ENCODE results near the gene NEURL1. TPM values are rescaled to one million over a fixed set of nuclear protein-coding genes. Genes with fewer than 3 reads are reported as not detected.

The NEURL1 gene
- total and polyA plus RNA-seq, 10 of the 15 experiments (the other 5 are each of a cell fraction or from before 2014, with no cell fraction given), result 0.02 to 0.05 (median 0.05) TPM; not detected in 6

DNA sequence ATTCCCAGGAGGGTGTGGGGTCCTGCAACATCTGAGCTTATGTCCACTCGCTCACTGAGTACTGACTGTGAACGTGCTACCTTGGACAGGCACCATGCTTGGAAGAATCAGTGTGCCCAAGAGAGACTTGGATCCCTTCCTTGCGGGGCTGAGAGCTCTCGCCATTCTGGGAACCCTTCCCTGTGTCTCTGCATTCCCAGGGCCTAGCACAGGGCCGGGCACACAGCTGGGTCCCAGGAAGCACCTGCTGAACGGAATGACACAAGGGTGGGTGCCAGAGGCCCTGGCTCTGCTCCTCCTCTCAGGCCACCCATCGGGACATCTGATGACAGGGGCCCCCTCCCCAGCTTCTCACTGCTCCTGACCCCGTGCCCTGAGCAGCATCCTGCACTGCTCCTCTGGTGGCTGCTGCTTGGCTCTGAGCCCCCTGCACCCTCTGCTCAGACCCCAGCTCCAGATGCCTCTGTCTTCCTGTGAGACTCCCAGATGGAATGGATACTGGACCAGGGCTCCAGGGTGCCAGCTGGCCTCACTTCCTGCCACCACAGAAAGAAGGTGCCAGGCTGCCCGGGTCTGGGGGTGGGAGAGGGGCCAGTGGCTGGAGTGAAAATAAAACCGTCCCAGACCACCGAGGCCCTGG lies 129.6 kb downstream of the NEURL1 start:
- intact Hi-C loops (cut with micrococcal nuclease; ENCODE audit: unreplicated experiment) (no loop called here), in situ Hi-C loops (cut with MboI) (no loop called here)
- BruUV-seq (replicated peaks), result no TSS peak
- DNase-seq (ENCODE audit: low read depth, low spot score) (no peak), ATAC-seq (no peak), FAIRE-seq (no peak)
- Histone ChIP-seq H3K9me3 (replicated peaks; ENCODE audit: control insufficient read depth, insufficient read depth, low read length) (no peaks in the 10 kb centered on the region), H4K20me1 (ENCODE audit: control insufficient read depth, insufficient read depth) (no peaks in the 10 kb centered on the region), H3K4me2 (ENCODE audit: control insufficient read depth, insufficient read depth) (no peak overlapping the region), H3K79me2 (ENCODE audit: control insufficient read depth, insufficient read depth, low read length) (no peaks in the 10 kb centered on the region), H3K36me3 (ENCODE audit: control insufficient read depth in 2 of 2, insufficient read depth in 2 of 2, low read length in 1 of 2) (peaks cover 23 to 42% of the 10 kb centered on the region in 2 experiments), H3K9ac (ENCODE audit: control insufficient read depth, insufficient read depth, low read length) (no peak overlapping the region), H3K27me3 (replicated peaks in 1 of 2; ENCODE audit: control insufficient read depth in 2 of 2, insufficient read depth in 2 of 2, low read length in 1 of 2) (no peaks in the 10 kb centered on the region), H2AFZ (ENCODE audit: control insufficient read depth, low read depth, low read length) (no peak overlapping the region), H3K4me3 (no peak overlapping the region), H3K27ac (ENCODE audit: control insufficient read depth, insufficient read depth) (no peak overlapping the region), H3K4me1 (ENCODE audit: control insufficient read depth, insufficient read depth, low read length) (no peaks in the 10 kb centered on the region)
- CTCF ChIA-PET, result interaction anchor here (1.8 kb wide), 1 partner anchor 63 kb away, joined by 4 read pairs; no protein-coding TSS in a partner anchor
- SMC1A ChIA-PET (ENCODE audit: uncharacterized antibody, unreplicated experiment), result no interaction called here
- POLR2A ChIA-PET, result no interaction called here
- RAD21 ChIA-PET (ENCODE audit: unreplicated experiment), result no interaction called here
- 75% methylated on average over 11 of the region's 11 CpGs for WGBS (ENCODE audit: insufficient coverage, insufficient replicate concordance, low lambda C conversion rate, missing lambda C conversion rate)
- no peak for TF ChIP-seq CBX3 (IDR thresholded peaks at IDR 0.05; ENCODE audit: borderline replicate concordance, low read depth)
- no peak for TF ChIP-seq RAD51 (IDR thresholded peaks at IDR 0.05)
- TF ChIP-seq, protein P1, sequence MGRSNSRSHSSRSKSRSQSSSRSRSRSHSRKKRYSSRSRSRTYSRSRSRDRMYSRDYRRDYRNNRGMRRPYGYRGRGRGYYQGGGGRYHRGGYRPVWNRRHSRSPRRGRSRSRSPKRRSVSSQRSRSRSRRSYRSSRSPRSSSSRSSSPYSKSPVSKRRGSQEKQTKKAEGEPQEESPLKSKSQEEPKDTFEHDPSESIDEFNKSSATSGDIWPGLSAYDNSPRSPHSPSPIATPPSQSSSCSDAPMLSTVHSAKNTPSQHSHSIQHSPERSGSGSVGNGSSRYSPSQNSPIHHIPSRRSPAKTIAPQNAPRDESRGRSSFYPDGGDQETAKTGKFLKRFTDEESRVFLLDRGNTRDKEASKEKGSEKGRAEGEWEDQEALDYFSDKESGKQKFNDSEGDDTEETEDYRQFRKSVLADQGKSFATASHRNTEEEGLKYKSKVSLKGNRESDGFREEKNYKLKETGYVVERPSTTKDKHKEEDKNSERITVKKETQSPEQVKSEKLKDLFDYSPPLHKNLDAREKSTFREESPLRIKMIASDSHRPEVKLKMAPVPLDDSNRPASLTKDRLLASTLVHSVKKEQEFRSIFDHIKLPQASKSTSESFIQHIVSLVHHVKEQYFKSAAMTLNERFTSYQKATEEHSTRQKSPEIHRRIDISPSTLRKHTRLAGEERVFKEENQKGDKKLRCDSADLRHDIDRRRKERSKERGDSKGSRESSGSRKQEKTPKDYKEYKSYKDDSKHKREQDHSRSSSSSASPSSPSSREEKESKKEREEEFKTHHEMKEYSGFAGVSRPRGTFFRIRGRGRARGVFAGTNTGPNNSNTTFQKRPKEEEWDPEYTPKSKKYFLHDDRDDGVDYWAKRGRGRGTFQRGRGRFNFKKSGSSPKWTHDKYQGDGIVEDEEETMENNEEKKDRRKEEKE (IDR thresholded peaks at IDR 0.05), result no peak
- no peak for TF ChIP-seq MYC (IDR thresholded peaks at IDR 0.05; ENCODE audit: insufficient read depth, insufficient read length, insufficient replicate concordance, low read length, severe bottlenecking)
- TF ChIP-seq LARP7 (IDR thresholded peaks at IDR 0.05), result no peak
- TF ChIP-seq IKZF1 (conservative IDR thresholded peaks at IDR 0.05), result no peak
- no peak for TF ChIP-seq JUND (IDR thresholded peaks at IDR 0.05; ENCODE audit: low read depth, low read length)
- TF ChIP-seq JUNB (IDR thresholded peaks at IDR 0.05), result no peak
- no peak for TF ChIP-seq CHD4 (IDR thresholded peaks at IDR 0.05)
- TF ChIP-seq ZNF217 (IDR thresholded peaks at IDR 0.05), result no peak
- TF ChIP-seq, protein P2, sequence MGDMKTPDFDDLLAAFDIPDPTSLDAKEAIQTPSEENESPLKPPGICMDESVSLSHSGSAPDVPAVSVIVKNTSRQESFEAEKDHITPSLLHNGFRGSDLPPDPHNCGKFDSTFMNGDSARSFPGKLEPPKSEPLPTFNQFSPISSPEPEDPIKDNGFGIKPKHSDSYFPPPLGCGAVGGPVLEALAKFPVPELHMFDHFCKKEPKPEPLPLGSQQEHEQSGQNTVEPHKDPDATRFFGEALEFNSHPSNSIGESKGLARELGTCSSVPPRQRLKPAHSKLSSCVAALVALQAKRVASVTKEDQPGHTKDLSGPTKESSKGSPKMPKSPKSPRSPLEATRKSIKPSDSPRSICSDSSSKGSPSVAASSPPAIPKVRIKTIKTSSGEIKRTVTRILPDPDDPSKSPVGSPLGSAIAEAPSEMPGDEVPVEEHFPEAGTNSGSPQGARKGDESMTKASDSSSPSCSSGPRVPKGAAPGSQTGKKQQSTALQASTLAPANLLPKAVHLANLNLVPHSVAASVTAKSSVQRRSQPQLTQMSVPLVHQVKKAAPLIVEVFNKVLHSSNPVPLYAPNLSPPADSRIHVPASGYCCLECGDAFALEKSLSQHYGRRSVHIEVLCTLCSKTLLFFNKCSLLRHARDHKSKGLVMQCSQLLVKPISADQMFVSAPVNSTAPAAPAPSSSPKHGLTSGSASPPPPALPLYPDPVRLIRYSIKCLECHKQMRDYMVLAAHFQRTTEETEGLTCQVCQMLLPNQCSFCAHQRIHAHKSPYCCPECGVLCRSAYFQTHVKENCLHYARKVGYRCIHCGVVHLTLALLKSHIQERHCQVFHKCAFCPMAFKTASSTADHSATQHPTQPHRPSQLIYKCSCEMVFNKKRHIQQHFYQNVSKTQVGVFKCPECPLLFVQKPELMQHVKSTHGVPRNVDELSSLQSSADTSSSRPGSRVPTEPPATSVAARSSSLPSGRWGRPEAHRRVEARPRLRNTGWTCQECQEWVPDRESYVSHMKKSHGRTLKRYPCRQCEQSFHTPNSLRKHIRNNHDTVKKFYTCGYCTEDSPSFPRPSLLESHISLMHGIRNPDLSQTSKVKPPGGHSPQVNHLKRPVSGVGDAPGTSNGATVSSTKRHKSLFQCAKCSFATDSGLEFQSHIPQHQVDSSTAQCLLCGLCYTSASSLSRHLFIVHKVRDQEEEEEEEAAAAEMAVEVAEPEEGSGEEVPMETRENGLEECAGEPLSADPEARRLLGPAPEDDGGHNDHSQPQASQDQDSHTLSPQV (IDR thresholded peaks at IDR 0.05), result no peak
- no peak for TF ChIP-seq KAT2A (conservative IDR thresholded peaks at IDR 0.05; ENCODE audit: control insufficient read depth, low read depth, low read length)

Data from GM12878 (cell line).